WERI-Rb-1 (cell line): ENCODE results near the gene SAMD7.

Experiments used
- DNase-seq: peaks from one replicate; pipeline ENCODE4 v3.0.0-alpha.2; 2020
- H3K27ac ChIP-seq: fragments of 250-450 bp; sonication (Bioruptor Pico); 2 replicates; pipeline ENCODE4 v1.5.1; 2020; ENCODE audit warnings: mild to moderate bottlenecking, moderate library complexity
- H3K27me3 ChIP-seq: fragments of 250-450 bp; sonication (Bioruptor Pico); 2 replicates; pipeline ENCODE4 v1.5.1; 2021; ENCODE audit warnings: mild to moderate bottlenecking, low read depth, moderate library complexity; ENCODE audit not compliant: insufficient read depth, severe bottlenecking
- H3K36me3 ChIP-seq: fragments of 250-450 bp; sonication (Bioruptor Pico); 2 replicates; pipeline ENCODE4 v1.5.1; 2020; ENCODE audit warnings: mild to moderate bottlenecking, moderate library complexity
- H3K4me3 ChIP-seq: 2 replicates; pipeline ENCODE4 v1.5.1; 2011; ENCODE audit warnings: low read depth, mild to moderate bottlenecking, control low read depth, low read length
- H3K9me3 ChIP-seq: fragments of 250-450 bp; sonication (Bioruptor Pico); 2 replicates; pipeline ENCODE4 v1.5.1; 2021; ENCODE audit warnings: mild to moderate bottlenecking, moderate library complexity; ENCODE audit not compliant: severe bottlenecking
- CTCF ChIP-seq: IDR thresholded peaks from 2 replicates; pipeline ENCODE4 v1.5.1; 2011; ENCODE audit warnings: low read depth, mild to moderate bottlenecking, control low read depth, inconsistent platforms, low read length

The SAMD7 gene

GRCh38 chr3:169867584-169868210 lies 43.7 kb upstream of the SAMD7 start:
- H3K4me3 ChIP-seq: no peak overlapping the region
- TF ChIP-seq CTCF: no peak
- no peak overlapping the region for H3K27ac ChIP-seq
- H3K9me3 ChIP-seq: no peaks in the 10 kb centered on the region
- H3K36me3 ChIP-seq: no peaks in the 10 kb centered on the region
- DNase-seq: no peak
- no peaks in the 10 kb centered on the region for H3K27me3 ChIP-seq

GRCh38 chr3:169868369-169868768 lies 43.0 kb upstream of the SAMD7 start:
- no peak for TF ChIP-seq CTCF
- H3K4me3 ChIP-seq: no peak overlapping the region
- no peak for DNase-seq
- no peaks in the 10 kb centered on the region for H3K9me3 ChIP-seq
- no peaks in the 10 kb centered on the region for H3K27me3 ChIP-seq
- H3K27ac ChIP-seq: no peak overlapping the region
- H3K36me3 ChIP-seq: no peaks in the 10 kb centered on the region

- Histone ChIP-seq H3K9me3 (no peaks in the 10 kb centered on the region), H3K27me3 (no peaks in the 10 kb centered on the region), H3K4me3 (no peak within 1 kb of the TSS), H3K36me3 (no peaks in the 10 kb centered on the region), H3K27ac (no peak within 1 kb of the TSS)
- TF ChIP-seq CTCF: no peak
- no peak for DNase-seq
Observed at GRCh38 chr3:169869484-169870220, 41.7 kb upstream of the SAMD7 start, which contains the start of gene LRRC31. TSS of gene LRRC31 (minus strand) at chr3:169869935. CDS start at chr3:169869807, 128 bp downstream.

GRCh38 chr3:169871129-169871886 lies 40.1 kb upstream of the SAMD7 start:
- no peak for DNase-seq
- no peak for TF ChIP-seq CTCF
- H3K36me3 ChIP-seq: no peaks in the 10 kb centered on the region

GRCh38 chr3:169879013-169879557 lies 32.3 kb upstream of the SAMD7 start:
- TF ChIP-seq CTCF: no peak
- Histone ChIP-seq H3K36me3 (no peaks in the 10 kb centered on the region), H3K27me3 (no peaks in the 10 kb centered on the region), H3K4me3 (no peak overlapping the region), H3K9me3 (no peaks in the 10 kb centered on the region), H3K27ac (no peak overlapping the region)
- DNase-seq: no peak

More at GRCh38 chr3:169871129-169871886, 40.1 kb upstream of the SAMD7 start:
- Histone ChIP-seq H3K27ac (no peak overlapping the region), H3K4me3 (no peak overlapping the region), H3K27me3 (no peaks in the 10 kb centered on the region), H3K9me3 (no peaks in the 10 kb centered on the region)
